HT1080 (cell line): Measurements from ENCODE around the gene ZNF490. TPM values are rescaled to one million over a fixed set of nuclear protein-coding genes. Genes with fewer than 3 reads are reported as not detected.
"Not testable (repeated sequence)": the region's sequence is repeated elsewhere in the genome, so short reads cannot be mapped to it uniquely, and the experiment has no call there.

ENCODE experiments used
- DNase-seq: peaks from one replicate; pipeline ENCODE4 v3.0.0-alpha.2; 2015; ENCODE audit warnings: low read depth
- polyA plus RNA-seq, 2 experiments: library from polyadenylated mRNA; depleted of rRNA; stranded (reverse); fragments of >200 nt; gene quantifications; 2 replicates each; pipeline ENCODE4 v1.2.3, GENCODE V29; 2015
- total RNA-seq: library from RNA; depleted of rRNA; stranded (reverse); fragments of >200 nt; shearing (Covaris generic); gene quantifications from 2 replicates; pipeline ENCODE4 v1.2.3, GENCODE V29; 2014; rRNA removed

Gene ZNF490
- total RNA-seq, result 3.4 and 7.0 TPM in 2 replicates
- polyA plus RNA-seq (2015; cell fraction: cytosol; rRNA removed), result 0.97 and 1.9 TPM in 2 replicates
- polyA plus RNA-seq (2015; cell fraction: nucleus; rRNA removed), result 1.4 and 2.2 TPM in 2 replicates

DNA sequence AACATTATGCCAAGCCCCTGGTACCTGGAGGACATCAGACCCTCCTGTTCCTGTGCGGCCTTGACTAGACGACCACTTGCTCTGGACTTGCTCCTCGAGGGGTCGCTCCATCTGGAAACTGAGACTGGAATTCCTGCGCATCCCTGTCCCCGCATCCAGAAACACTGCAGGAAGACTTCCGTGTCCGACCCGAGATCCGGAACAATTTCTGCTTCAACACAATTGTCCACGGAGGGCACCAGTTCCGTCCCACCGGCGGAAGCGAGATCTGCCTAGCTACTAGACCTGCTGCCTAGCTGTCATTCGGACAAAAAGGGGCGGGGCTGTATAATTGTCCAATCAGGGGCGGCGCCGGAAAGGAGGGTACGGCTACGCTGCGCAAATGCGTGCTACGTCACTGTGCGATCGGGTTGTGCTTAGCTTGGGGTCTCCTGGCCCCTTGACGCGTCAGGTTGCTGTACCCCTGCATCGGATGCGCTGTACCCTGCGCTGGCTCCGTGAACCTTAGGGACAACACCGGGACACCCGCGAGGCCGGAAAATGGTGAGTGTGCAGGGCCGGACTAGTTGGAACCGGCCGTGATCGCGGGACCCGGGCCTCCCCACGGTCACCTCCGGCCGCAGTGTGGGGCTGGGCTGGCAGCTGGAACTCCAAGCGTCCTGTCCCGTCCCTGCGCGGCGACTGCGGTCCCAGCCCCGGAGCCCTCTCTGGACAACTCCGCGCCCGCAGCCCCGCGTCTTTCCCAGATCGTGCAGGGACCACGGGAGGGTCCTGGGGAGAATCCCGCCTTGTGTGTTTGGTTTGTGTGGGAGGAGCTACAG is at the start of gene ZNF490, which contains the start of gene ZNF791:
TSS of gene ZNF490 (minus strand) at position 274 of the 821 bp plus-strand sequence. CDS start at position 141, 133 bp downstream.
TSS of gene ZNF791 (plus strand) at position 381 of the 821 bp plus-strand sequence. CDS start at position 541, 160 bp downstream.
- DNase-seq, result peak; percentile 95

DNA sequence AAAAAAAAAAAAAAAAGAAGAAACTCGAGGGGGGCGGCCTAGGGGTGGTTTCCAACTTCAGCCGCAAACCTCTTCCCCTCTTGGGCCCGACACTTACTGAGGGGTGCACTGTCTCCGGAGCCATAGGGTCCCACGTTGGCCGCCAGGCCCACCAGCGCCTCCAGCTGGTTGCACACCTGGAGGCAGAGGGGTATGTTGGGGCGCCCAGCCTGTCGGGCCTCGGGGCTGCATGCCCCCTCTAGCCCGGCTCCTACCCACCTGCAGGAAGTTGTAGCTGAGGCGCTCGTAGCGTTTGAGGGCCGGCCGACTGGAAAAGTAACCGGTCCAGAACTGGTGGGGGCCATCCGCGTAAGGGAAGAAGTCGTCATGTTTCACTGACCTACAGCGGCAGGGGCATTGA is 47.4 kb upstream of the ZNF490 start:
- DNase-seq, result no peak

DNA sequence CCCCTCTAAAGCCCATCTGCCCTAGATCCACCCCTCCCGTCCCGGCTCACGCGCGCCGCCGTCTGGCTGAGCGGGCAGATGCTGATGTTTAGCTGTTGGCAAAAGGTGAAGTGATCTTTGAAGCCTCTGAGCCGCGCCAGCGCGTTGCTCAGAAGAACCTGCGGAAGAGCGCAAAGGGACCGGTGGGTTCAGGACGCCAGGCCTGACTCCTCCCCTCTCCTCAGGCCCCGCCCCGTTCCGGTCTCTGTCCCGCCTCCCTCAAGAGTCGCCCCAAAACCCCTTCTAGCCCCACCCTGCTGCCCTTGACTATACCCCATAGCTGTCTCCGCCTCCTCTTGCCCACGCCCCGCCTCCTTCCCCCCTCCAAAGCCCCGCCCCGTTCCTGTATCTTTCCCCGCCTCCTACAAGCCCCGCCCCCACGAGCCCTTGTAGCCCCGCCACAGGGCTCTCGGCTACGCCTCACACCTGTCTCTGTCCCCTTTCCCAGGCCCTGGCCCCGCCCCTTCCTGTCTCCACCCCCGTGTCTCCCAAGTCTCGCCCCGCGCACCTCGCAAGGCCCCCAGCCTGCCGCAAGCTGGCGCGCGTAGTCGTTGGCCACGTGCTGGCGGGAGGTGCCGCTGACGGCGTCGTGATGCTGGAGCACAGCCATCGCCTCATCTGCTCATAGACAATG is 46.4 kb upstream of the ZNF490 start:
- DNase-seq, result no peak

DNA sequence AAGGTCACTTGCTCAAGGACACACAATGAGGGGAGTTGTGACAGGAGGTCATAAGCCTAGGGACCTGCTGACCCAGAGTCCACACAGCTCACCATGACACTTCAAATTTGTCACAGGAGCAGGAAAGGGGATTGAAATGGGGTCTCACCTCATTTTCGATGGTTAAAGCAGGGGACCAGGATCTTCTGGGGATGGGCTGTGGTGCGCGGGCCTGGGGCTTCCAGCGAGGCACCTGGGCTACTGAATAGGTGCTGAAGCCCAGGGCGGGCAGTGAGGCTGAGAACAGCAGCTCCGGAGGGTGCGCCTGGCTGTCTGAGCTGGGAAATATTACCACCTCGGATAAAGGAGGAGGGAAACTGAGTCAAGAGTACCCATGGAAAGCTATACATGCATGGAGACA is 44.9 kb upstream of the ZNF490 start:
- DNase-seq, result no peak

DNA sequence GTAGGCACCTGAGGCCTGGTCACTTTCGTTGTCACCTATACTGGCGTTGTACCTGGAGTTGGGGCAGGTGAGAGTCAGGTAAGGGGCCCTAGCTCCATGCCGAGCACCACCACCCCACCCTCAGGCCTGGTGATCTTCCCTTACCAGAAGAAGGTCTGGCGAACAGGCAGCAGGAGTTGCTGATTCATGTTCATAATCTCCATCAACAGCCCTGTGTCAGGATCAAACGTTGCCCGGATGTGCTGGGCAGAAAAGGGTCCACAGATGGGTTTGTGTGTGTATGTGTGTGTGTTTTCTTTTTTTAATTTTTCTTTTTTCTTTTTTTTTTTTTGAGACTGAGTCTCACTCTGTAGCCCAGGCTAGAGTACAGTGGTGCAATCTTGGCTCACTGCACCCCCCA is 41.6 kb upstream of the ZNF490 start:
- no peak for DNase-seq

DNA sequence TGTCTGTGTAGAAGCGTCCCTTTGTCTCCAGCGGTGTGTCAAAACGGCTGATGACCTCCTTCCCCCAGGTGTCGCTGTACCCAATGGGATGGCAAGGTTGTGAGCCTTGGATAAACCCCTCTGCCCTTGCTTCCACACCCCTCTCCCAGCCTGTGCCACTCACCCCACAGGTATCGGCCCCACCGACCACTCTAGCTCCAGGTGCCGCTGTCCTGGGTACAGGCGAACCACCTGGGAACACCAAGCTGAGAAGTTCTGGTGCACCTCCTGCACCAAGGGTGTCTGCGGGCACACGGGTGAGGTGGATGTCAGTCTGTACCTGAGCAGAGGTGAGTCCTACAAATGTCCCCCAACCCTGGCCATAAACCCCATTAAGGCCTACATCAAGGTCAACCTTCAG is 39.3 kb upstream of the ZNF490 start:
- no peak for DNase-seq

DNA sequence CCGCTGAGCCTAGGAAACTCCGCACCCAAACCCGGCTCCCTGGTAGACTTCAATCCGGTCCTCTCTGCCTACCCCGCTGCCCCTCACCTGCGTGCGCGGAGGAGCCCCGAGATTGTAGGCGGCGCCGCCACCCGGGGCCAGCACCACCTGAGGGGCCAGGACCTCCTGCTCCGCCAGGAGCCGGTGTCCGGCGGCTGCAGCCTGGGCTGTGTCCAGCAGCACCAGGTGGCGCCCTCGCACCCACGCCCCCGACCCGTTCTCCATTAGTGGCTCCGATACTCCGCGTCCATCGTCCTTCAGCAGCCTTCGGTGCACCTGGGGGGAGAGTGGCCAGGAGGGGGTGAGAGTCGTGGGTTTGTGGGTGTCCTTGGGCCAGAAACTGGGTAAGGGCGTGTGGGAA is 37.5 kb upstream of the ZNF490 start:
- DNase-seq, result no peak

DNA sequence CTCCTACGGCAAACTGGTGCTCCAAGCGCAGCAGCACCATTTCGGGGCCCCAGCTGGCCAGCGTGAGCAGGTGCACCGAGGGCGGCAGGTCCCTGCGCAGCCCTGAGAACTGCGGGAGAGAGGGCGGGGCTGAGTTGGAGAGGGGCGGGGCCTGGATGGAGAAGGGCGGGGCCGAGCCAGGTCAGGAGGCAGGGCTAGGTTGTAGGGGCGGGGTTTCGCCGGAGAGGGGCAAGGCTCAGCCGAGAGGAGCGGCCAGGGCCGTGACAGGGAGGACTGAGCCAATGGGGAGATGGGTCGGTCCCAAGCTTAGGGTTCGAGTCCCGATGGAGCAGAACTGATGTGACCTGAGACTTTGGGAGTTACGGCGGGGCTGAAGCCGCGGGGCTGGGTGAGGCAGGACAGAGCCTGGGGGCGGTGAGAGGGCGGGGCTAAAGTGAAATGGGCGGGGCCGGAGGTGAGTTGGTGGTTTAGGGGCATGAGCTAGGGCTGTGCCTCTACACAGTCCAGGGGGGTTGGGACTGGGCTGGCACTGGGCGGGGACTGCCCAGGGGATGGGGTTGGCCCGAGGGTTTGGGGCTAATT is 37.0 kb upstream of the ZNF490 start:
- DNase-seq, result no peak

DNA sequence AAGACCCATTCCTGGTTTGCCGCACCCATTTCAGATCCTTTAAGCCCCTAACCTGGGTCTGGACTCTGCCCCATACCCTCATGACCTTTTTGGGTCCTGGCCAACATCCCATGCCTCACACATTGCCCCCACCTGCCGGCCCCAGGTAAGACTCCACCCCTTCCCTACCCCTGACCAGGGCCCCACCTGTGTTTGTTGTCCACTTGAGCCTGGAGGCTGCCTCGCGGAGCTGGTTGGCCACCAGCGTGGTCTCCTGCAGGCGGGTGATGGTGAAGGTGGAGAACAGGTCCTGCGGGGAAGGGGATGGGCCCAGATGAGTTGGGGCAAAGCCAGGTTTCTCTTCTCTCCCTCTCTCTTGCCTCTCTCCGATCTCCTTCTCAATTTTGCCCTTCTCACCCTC is 36.4 kb upstream of the ZNF490 start:
- no peak for DNase-seq

DNA sequence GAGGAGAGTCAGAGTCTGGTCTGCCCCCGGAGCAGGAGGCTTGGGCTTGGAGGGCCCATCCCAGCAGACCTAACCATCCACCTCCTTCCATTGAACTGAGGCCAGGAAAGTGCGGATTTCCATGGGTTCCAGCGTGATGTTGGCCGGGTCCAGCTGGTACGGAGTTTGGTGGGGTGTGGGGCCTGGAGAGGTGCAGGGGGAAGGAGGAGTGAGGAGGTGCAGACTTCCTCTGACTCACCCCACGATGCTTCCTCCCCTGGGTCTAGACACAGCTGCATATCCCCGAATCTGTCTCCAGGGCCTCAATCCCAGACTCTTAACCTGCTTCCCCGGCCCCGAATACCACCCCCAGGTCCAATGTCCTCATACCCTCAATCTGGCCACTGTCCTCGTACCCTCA is 35.9 kb upstream of the ZNF490 start:
- DNase-seq, result no peak

DNA sequence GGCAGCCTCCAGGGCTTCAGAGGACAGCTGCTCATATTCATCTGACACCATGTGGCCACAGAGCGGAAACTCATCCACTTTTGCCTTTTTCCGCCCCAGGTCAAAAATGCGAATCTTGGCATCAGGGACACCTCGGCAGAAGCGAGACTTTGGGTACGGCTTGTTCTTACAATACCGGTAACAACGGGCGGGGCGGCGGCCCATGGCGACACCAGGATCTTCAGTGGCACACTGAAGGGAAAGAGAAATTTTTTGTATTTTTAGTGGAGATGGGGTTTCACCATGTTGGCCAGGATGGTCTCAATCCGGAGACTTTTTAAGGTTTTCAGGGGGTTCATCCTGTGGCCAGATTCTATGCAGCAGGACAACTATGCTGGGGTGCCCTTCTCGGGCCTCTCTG is 33.1 kb upstream of the ZNF490 start:
- DNase-seq, result not testable (repeated sequence)

DNA sequence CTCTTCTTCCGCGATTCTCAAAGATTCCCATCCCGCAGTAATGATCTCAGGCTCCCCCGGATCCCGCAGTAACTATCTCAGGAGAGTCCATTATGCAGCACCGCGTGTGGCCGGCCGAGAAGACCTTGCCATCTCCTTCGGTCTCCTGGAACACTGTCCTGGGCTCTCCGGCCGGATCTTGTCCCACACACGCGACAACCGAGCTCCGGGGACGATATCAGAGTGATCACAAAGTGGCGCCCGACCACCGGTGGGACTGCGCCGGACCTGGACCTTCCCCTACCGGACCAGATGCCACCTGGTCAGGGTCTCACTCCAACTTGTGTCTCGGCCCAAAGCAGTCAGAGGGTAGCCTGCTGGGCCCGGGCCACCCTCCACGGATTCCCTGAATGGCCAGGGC is 31.9 kb upstream of the ZNF490 start:
- no peak for DNase-seq

DNA sequence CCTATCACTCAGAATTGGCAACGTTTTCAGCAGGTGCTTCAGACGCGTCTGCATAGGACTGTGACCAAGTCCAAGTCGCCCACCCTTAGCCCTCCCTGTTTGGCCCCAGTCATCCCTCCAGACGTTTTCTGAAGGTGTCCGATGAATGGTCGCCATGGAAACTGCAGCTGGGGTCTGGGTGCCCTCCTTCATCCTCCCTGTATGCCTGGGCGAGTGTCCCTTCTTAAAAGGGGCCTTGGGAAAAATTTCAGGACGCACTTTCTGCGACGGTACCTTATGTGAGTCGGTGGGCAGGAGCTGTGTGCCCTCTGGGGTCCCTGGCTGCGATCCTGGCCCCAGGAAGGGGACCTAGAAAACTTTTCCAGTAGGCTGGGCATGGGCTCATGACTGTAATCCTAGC is 30.8 kb upstream of the ZNF490 start:
- no peak for DNase-seq

DNA sequence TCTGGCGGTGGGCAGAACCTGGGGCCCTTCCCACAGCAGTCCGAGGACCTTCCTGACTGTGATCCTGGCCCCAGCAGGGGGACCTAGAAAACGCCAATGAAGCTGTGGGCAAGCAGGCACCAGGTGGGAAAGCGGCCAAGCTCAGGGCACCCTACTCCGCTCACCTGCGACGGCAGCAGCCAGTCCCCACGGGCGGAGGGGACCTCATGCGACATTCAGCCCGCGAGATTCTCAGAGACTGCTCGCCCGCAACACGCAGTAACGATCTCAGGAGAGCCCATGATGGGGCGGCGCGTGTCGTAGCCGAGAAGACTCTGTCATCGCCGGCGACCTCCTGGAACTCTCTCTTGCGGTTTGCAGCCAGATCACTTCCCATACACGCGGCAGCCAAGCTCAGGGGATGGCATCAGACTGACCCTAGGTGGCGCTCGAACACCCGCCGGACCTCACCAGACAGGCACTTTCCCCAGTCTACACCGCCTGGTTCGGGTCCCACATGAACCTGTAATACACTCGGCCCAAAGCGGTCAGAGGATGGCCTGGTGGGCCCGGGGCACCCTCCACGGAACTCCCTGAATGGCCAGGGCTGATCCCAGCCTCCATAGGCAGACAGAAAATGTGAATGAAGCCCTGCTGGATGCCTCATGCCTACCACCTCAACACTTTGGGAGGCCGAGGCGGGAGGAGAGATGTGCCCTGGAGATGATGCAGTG is 29.4 kb upstream of the ZNF490 start:
- peak; percentile 66 for DNase-seq

DNA sequence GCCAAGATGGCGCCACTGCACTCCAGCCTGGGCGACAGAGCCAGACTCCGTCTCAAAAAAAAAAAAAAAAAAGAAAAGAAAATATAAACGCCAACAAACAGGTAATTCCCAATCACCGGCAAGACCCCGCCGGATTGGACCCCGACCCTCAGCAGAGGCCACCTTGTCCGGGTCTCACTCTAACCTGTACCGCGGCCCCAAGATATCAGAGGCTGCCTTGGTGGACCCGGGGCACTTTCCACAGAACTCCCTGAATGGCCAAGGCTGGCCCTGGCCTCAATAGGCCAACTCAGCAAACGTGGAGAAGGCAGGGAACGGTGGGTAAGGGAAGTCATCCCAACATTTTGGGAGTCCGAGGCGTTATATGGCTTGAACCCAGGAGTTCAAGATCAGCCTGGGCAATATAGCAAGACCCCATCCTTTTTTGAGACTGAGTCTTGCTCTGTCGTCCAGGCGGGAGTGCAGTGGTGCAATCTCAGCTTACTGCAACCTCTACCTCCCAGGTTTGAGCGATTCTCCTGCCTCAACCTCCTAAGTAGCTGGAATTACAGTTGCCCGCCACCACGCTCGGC is 28.1 kb upstream of the ZNF490 start:
- no peak for DNase-seq

DNA sequence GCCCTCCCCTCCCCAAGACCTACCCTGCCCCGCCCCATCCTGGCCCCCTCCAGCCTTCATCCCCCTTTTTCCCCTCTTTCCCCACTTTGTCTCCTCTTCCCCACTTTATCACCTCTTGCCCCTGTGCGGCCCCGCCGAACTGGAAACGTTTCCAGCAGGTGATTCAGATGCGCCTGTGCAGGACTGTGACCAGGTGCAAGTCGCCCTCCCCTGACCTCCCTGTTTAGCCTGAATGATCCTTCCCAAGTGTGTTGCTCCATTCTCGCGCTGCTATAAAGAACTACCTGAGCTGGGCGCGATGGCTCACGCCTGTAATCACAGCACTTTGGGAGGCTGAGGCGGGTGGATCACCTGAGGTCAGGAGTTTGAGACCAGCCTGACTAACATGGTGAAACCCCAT is 26.0 kb upstream of the ZNF490 start:
- DNase-seq, result no peak

DNA sequence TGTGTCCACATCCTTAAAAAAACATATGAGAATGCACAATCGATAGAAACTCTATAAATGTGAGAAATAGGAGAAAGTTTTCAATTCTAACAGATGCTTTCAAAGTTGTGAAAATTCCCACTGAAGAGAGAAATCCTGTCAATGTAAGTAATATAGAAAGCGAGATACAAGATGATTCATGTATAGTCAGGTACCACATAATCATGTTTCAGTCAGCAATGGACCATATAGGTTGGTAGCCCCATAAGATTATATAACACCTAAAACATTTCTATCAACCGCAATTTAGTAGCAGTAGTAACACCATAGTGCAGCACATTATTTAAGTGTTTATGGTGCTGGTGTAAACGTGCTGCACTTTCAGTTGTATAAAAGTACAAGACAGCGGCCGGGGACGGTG is 18.6 kb upstream of the ZNF490 start:
- DNase-seq, result no peak

DNA sequence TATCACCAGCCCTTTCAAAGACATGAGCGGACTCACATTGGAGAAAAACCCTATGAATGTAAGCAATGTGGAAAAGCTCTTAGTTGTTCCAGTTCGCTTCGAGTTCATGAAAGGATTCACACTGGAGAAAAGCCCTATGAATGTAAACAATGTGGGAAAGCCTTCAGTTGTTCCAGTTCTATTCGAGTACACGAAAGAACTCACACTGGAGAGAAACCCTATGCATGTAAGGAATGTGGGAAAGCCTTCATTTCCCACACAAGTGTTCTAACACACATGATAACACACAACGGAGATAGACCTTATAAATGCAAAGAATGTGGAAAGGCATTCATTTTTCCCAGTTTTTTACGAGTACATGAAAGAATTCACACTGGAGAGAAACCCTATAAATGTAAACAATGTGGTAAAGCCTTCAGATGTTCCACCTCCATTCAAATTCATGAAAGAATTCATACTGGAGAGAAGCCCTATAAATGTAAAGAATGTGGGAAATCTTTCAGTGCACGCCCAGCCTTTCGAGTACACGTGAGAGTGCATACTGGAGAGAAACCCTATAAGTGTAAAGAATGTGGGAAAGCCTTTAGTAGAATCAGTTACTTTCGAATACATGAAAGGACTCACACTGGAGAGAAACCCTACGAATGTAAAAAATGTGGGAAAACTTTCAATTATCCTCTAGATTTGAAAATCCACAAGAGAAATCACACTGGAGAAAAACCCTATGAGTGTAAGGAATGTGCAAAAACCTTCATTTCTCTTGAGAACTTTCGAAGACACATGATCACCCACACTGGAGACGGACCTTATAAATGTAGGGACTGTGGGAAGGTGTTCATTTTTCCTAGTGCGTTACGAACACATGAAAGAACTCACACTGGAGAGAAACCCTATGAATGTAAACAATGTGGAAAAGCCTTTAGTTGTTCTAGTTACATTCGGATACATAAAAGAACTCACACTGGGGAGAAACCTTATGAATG is 17.7 kb upstream of the ZNF490 start:
- DNase-seq, result no peak

DNA sequence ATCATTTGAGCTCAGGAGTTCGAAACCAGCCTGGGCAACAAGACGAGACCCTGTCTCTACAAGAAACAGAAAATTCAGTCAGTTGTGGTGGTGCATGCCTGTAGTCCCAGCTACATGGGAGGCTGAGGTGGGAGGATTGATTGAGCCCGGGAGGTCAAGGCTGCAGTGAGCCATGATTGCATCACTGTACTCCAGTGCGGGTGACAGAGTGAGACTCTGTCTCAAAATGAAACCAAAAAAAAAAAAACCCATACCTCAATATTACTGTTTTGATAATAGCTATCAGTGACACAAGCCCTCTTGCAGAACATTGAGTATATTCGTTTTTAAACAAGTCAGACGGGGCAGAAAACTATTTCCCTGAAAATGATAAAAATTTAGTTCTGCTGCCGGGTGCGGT is 16.3 kb upstream of the ZNF490 start:
- DNase-seq, result no peak
